CD14-positive monocyte (primary cell): ENCODE results near the gene NCKAP1. TPM values are rescaled to one million over a fixed set of nuclear protein-coding genes. Genes with fewer than 3 reads are reported as not detected.

Source experiments
- DNase-seq, 3 donors: peaks; one replicate each; pipeline ENCODE4 v3.0.0-alpha.2; 2011 to 2022
- H2AFZ ChIP-seq: 2 replicates; pipeline ENCODE4 v1.6.0; 2012; ENCODE audit warnings: mild to moderate bottlenecking, low read depth, low read length, inconsistent platforms; ENCODE audit not compliant: insufficient read depth, poor library complexity, severe bottlenecking
- H3K27ac ChIP-seq, 2 donors: 1 replicate in 1 of 2; 2 replicates in 1 of 2; pipeline ENCODE4 v1.5.1; 2012 to 2013; ENCODE audit warnings: low read length in 2 of 2, control low read depth in 1 of 2, inconsistent platforms in 1 of 2, low read depth in 1 of 2, mild to moderate bottlenecking in 1 of 2
- H3K27me3 ChIP-seq, 2 donors: one replicate each; pipeline versions ENCODE4 v1.6.0 to v1.6.1; 2011 to 2013; ENCODE audit warnings: low read length in 2 of 2; ENCODE audit not compliant: control insufficient read depth in 2 of 2, insufficient read depth in 2 of 2
- H3K36me3 ChIP-seq, 2 donors: replicated peaks in 1 of 2; 1 replicate in 1 of 2; 2 replicates in 1 of 2; pipeline versions ENCODE4 v1.5.1 to v1.6.1; 2012 to 2013; ENCODE audit warnings: low read length in 2 of 2, control low read depth in 1 of 2, inconsistent platforms in 1 of 2, mild to moderate bottlenecking in 1 of 2; ENCODE audit not compliant: insufficient read depth in 2 of 2, control insufficient read depth in 1 of 2
- H3K4me1 ChIP-seq, 2 donors: 1 replicate in 1 of 2; 2 replicates in 1 of 2; pipeline versions ENCODE4 v1.5.1 to v1.6.1; 2012 to 2013; ENCODE audit warnings: low read length in 2 of 2, control low read depth in 1 of 2, inconsistent platforms in 1 of 2, mild to moderate bottlenecking in 1 of 2, moderate library complexity in 1 of 2; ENCODE audit not compliant: insufficient read depth in 2 of 2, control insufficient read depth in 1 of 2
- H3K4me2 ChIP-seq: replicated peaks from 2 replicates; pipeline ENCODE3; 2012; ENCODE audit warnings: low read length, moderate library complexity, mild to moderate bottlenecking; ENCODE audit not compliant: poor library complexity, severe bottlenecking; ENCODE audit errors: extremely low read depth
- H3K4me3 ChIP-seq, 3 experiments: fragments of 200-600 bp in 1 of 3; sonication (generic) in 1 of 3; replicated peaks in 1 of 3; 1 replicate in 2 of 3; 2 replicates in 1 of 3; pipeline ENCODE4 v1.5.1; 2011 to 2013; ENCODE audit warnings: low read length in 3 of 3, mild to moderate bottlenecking in 3 of 3, control low read depth in 2 of 3, low read depth in 2 of 3, inconsistent platforms in 1 of 3, moderate library complexity in 1 of 3
- H3K79me2 ChIP-seq: 2 replicates; pipeline ENCODE4 v1.6.0; 2012; ENCODE audit warnings: mild to moderate bottlenecking, control low read depth, inconsistent platforms, low read length, moderate library complexity; ENCODE audit not compliant: insufficient read depth
- H3K9ac ChIP-seq: 2 replicates; pipeline ENCODE4 v1.6.0; 2017; ENCODE audit warnings: low read length, mild to moderate bottlenecking; ENCODE audit not compliant: insufficient read depth, poor library complexity, severe bottlenecking
- H3K9me3 ChIP-seq, 2 donors: replicated peaks in 1 of 2; 1 replicate in 1 of 2; 2 replicates in 1 of 2; pipeline versions ENCODE4 v1.5.1 to v1.6.1; 2012 to 2013; ENCODE audit warnings: low read length in 2 of 2, control low read depth in 1 of 2; ENCODE audit not compliant: control insufficient read depth in 1 of 2, insufficient read depth in 1 of 2
- H4K20me1 ChIP-seq: 2 replicates; pipeline ENCODE4 v1.6.0; 2012; ENCODE audit warnings: mild to moderate bottlenecking, low read length, control low read depth, moderate library complexity; ENCODE audit not compliant: insufficient read depth
- H3K27ac Mint-ChIP-seq, 7 donors: one replicate each; pipeline ENCODE4 v1.8.0; 2020; ENCODE audit warnings: mild to moderate bottlenecking in 7 of 7, mixed read lengths in 7 of 7, moderate library complexity in 6 of 7, inconsistent platforms in 2 of 7
- H3K27me3 Mint-ChIP-seq, 3 donors: one replicate each; pipeline ENCODE4 v1.8.0; 2021 to 2022; ENCODE audit warnings: low read depth in 3 of 3, mild to moderate bottlenecking in 3 of 3, mixed read lengths in 3 of 3, moderate library complexity in 3 of 3, inconsistent platforms in 1 of 3
- H3K36me3 Mint-ChIP-seq, 2 donors: one replicate each; pipeline ENCODE4 v1.8.0; 2020; ENCODE audit warnings: mixed read lengths in 2 of 2, inconsistent platforms in 1 of 2, mild to moderate bottlenecking in 1 of 2
- H3K4me1 Mint-ChIP-seq: one replicate; pipeline ENCODE4 v1.8.0; 2020; ENCODE audit warnings: mild to moderate bottlenecking, mixed read lengths
- H3K4me3 Mint-ChIP-seq, 2 donors: one replicate each; pipeline ENCODE4 v1.8.0; 2020; ENCODE audit warnings: mild to moderate bottlenecking in 2 of 2, mixed read lengths in 2 of 2, moderate library complexity in 1 of 2
- H3K9me3 Mint-ChIP-seq, 7 donors: one replicate each; pipeline ENCODE4 v1.8.0; 2020 to 2022; ENCODE audit warnings: mixed read lengths in 7 of 7, mild to moderate bottlenecking in 6 of 7, moderate library complexity in 6 of 7, inconsistent platforms in 2 of 7
- CTCF ChIP-seq: fragments of 200-600 bp; IDR thresholded peaks from one replicate; pipeline ENCODE4 v1.8.0; 2022; ENCODE audit warnings: antibody characterized with exemption, mild to moderate bottlenecking
- WGBS: methylation state at CpG from one replicate; pipeline ENCODE4 v1.1.5; 2013; ENCODE audit warnings: missing lambda C conversion rate; ENCODE audit not compliant: insufficient coverage; 5-methylcytosine and 5-hydroxymethylcytosine counted together
- intact Hi-C, 2 donors: fragments of 100-400 bp; cut with micrococcal nuclease; formaldehyde crosslinking; loops; one replicate each; pipeline versions ENCODE4 v1.15.0 to v1.15.1; 2023
- polyA plus RNA-seq, 3 donors: library from polyadenylated mRNA; depleted of rRNA in 1 of 3; unstranded in 2 of 3; stranded (reverse) in 1 of 3; fragments of 300-500 nt in 2 of 3; fragments of >200 nt in 1 of 3; fragmentation: Illumina TruSeq in 2 of 3; gene quantifications; 1 replicate in 2 of 3; 2 replicates in 1 of 3; pipeline ENCODE4 v1.2.3, GENCODE V29; 2012 to 2021

NCKAP1 gene
- polyA plus RNA-seq, 3 donors, result 0.01 TPM; not detected in 2

GRCh38 chr2:182870227-182870626, 168.0 kb downstream of the NCKAP1 start:
- no peak for TF ChIP-seq CTCF
- no peaks in the 10 kb centered on the region for H3K79me2 ChIP-seq
- peaks cover 0 to 17% of the 10 kb centered on the region in 2 donors for H3K9me3 ChIP-seq
- Mint-ChIP-seq H3K4me3 (no peak overlapping the region), H3K27ac (no peak overlapping the region), H3K9me3 (peaks cover 6 to 15% (median 9%) of the 10 kb centered on the region in 7 donors), H3K4me1 (peaks cover 6% of the 10 kb centered on the region), H3K27me3 (peaks cover 37 to 44% (median 39%) of the 10 kb centered on the region in 3 donors), H3K36me3 (peaks cover 0 to 2% of the 10 kb centered on the region in 2 donors)
- no peak for DNase-seq
- intact Hi-C loops, result no loop called here
- WGBS, result 25% methylated on average over 1 of the region's 1 CpG
- H3K36me3 ChIP-seq, result no peaks in the 10 kb centered on the region
- H3K4me2 ChIP-seq, result no peak overlapping the region
- no peak overlapping the region for H2AFZ ChIP-seq
- H4K20me1 ChIP-seq, result no peaks in the 10 kb centered on the region
- H3K4me1 ChIP-seq, result no peaks in the 10 kb centered on the region
- peaks cover 28 to 40% of the 10 kb centered on the region in 2 donors for H3K27me3 ChIP-seq
- H3K27ac ChIP-seq, result no peak overlapping the region
- no peak overlapping the region for H3K9ac ChIP-seq
- H3K4me3 ChIP-seq, result no peak overlapping the region

GRCh38 chr2:182868054-182868796, 170.0 kb downstream of the NCKAP1 start:
- Mint-ChIP-seq H3K4me3 (peak overlapping the region in 1 of 2 donors; percentile 56), H3K27me3 (peaks cover 49 to 56% (median 50%) of the 10 kb centered on the region in 3 donors), H3K36me3 (peaks cover 0 to 2% of the 10 kb centered on the region in 2 donors), H3K9me3 (peaks cover 0 to 14% (median 6%) of the 10 kb centered on the region in 7 donors), H3K27ac (peak overlapping the region in 1 of 7 donors; percentile 8), H3K4me1 (peaks cover 6% of the 10 kb centered on the region)
- no peak overlapping the region for H3K4me2 ChIP-seq
- no peak overlapping the region for H3K4me3 ChIP-seq
- no peaks in the 10 kb centered on the region for H3K79me2 ChIP-seq
- no CpG with 5 or more reads among the region's 6 CpGs for WGBS
- DNase-seq, result no peak
- H3K9me3 ChIP-seq, result peaks cover 0 to 17% of the 10 kb centered on the region in 2 donors
- intact Hi-C loops, result no loop called here
- no peak overlapping the region for H3K9ac ChIP-seq
- H3K4me1 ChIP-seq, result no peaks in the 10 kb centered on the region
- TF ChIP-seq CTCF, result no peak
- H2AFZ ChIP-seq, result no peak overlapping the region
- H4K20me1 ChIP-seq, result no peaks in the 10 kb centered on the region
- H3K27me3 ChIP-seq, result peaks cover 42 to 52% of the 10 kb centered on the region in 2 donors
- no peak overlapping the region for H3K27ac ChIP-seq
- H3K36me3 ChIP-seq, result no peaks in the 10 kb centered on the region
